ENCODE results near the gene CPM.
"Not testable (repeated sequence)": the region's sequence is repeated elsewhere in the genome, so short reads cannot be mapped to it uniquely, and the experiment has no call there.

The CPM gene

DNA sequence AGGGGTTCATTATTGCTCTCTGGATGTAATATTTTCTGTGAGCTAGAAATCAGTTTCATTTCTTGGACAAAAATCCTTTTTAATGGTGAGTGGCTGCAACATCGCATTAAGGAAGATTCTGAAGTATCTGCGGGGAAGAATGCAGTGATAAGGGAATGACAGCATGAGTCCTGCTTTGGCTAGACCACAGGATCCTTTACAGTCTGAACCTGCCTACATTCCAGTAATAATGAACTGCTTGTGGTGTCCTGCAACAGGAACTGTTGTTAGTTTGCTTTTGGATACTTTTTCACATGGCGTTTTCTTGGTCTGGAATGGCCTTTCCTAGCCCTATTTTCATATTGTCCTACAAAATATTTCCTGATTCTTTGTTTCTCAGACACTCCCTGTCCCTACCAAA lies 109.3 kb downstream of the CPM start:
- no peak for DNase-seq

DNA sequence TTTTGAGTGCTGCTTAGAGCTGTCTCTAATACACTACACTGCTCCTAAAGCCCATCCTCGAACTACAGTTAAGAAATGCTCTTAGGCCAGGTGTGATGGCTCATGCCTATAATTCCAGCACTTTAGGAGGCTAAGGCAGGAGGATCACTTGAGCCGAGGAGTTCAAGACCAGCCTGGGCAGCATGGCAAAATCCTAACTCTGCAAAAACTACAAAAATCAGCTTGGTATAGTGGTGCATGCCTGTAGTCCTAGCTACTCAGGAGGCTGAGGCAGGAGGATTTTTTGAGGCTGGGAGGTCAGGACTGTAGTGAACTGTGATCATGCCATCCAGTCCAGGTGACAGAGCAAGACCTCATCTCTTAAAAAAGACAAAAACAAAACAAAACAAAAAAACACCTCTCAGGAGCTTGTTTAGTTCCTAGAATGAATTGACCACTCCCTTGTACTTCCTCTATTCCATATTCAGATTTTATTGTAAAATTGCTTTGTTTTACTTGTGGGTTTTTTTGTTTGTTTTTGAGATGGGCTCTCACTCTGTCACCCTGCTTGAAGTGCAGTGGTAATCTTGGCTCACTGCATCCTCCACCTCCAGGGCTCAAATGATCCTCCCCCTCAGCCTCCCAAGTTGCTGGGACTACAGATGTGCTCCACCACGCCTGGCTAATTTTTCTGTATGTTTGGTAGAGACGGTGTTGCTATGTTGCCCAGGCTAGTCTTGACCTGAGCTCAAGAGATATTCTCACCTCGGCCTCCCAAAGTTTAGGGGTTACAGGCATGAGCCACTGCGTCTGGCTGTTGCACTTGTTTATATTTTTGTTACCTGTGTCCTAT lies 111.4 kb downstream of the CPM start:
- DNase-seq = no peak

DNA sequence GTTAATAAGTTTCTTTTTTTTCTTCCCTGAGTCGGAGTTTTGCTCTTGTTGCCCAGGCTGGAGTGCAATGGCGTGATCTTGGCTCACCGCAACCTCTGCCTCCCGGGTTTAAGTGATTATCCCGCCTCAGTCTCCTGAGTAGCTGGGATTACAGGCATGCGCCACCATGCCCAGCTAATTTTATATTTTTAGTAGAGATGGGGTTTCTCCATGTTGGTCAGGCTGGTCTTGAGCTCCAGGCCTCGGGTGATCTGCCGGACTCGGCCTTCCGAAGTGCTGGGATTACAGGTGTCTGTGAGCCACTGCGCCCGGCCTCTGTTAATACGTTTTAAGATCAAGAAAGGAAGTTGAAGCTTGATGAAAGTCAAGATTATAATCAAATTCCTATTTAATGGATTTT lies 113.5 kb downstream of the CPM start:
- DNase-seq = not testable (repeated sequence)

DNA sequence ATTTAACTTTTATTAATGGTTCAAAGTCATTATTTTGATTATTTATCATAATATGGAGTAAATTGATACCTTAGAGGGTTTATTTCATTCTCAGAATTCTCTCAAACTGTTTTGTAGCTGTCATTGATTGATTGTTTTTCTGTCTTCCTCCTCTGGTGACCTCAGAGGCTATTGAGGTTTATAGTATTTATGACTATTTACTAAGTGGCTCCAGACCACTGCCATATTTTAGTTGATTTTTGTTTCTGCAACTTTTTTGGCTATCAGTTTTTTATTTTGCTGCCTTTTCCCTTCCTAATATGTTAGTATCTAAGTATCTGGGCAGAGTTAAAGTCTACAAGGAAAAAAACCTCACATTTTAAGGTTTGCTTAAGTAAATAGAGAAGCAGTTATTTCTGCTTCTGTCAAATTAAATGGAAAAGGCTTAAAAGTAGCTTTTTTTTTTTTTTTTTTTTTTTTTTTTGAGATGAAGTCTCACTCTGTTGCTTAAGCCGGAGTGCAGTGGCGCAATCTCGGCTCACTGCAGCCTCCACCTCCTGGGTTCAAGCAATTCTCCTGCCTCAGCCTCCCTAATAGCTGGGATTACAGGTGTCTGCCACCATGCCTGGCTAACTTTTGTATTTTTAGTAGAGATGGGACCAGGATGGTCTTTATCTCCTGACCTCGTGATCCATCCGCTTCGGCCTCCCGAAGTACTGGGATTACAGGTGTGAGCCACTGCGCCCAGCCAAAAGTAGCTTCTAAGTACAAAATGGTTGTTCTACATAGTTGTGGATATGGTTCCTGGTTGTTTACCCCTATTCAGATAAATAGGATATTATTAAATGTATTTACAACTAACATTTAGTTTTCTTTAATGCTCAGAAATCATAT lies 116.8 kb downstream of the CPM start:
- DNase-seq = no peak

DNA sequence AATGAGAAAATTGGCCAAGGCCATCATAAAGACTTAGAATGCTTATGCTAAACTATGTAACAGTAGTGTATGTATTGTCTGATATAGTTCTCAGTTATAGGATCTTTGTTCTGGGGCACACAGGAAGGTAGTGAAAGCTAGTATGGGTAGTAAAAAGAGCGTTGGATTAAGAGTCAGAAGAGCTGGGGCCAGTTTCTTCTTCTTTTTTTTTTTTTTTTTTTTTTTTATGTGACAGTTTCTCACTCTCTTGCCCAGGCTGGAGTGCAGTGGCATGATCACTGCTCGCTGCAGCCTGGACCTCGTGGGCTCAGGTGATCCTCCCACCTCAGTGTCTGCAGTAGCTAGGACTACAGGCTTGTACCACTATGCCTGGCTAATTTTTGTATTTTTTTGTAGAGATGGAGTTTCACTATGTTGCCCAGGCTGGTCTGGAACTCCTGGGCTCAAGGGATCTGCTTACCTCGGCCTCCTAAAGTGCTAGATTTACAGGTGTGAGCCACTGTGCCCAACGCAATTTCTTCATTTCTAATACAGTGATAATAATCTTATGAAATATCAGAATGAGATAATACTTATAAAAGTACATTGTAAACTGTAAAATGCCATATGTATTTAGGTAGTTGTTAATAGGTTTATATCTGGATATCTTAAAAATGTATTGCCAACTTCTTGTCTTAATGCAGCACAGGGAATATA lies 117.6 kb downstream of the CPM start:
- DNase-seq = no peak

DNA sequence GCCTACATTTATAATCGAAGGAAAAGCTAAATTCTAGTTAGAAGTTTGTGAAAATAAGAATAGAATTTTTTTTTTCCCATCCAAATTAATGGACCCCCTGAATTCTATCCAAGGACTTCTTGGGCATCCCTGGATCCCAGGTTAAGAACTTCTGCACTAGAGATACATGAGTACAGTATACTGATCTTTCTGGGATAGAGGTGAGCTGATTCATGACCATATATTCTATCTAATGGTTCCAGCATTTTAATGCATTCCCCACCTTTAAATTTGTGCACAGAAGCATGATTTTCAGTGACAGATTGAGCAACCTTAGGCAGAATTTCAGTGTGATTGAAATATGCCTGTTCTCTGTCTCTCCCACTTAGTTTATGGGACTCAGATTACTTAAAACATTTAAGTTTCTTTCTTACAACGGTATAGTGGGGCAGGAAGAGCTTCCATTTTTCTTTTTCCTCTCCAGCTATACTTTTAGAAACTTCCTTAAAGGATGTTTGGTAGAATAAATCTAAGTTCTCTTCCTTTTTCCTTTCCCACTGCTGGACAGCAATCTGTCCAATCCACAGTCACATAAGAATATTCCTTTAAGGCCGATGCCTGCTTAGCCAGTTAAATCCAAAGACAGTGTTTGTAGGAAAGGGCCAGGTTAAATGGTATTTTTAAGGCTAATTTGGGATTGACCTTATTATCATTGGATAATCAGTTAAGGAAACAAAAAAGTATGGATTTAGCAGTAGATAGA lies 118.3 kb downstream of the CPM start:
- no peak for DNase-seq

DNA sequence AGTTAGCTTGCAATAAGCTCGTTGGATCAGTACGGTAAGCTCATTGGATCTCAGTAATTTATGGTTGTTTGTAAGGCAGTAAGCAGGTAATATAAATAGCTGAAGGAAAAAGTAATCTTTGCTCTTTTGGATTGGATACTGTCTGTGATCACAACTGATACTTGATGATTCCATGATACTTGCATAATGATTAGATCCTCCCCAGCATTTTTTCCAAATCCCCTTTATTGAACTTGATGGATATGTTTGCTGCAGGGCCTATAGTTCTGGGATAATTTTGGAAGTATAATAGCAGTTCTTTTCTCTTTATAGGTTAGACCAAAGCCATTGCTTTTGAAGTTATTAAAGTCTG lies 119.8 kb downstream of the CPM start:
- no peak for DNase-seq

DNA sequence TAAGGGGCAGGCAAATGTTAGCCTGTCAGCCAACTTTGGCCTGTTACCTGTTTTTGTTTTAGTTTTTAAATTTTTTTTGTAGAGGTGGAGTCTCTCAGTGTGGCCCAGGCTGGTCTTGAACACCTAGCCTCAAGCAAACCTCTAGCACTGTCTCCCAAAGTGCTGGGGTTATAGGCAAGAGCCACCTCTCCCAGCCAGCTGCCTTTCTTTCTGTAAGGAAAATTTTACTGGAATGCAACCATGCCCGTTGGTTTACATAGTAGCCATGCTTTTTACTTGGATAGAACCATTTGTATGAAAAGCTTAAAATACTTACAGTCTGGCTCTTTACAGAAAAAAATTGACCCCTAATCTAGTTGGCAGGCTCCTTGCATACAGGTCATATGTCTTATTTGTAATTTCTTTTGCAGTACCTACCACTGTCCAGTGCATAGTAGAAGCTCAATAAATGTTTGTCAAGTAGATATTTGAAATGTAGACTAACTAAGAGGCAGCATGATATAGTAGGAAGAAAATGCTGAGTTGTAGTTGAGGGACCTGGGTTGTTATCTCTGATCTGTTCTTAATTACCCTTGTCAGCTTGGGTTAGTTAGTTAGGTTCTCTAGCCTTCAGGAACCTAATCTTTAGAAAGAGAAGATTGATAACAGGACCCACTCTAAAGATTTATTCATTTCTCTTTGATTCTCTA lies 120.3 kb downstream of the CPM start:
- no peak for DNase-seq

DNA sequence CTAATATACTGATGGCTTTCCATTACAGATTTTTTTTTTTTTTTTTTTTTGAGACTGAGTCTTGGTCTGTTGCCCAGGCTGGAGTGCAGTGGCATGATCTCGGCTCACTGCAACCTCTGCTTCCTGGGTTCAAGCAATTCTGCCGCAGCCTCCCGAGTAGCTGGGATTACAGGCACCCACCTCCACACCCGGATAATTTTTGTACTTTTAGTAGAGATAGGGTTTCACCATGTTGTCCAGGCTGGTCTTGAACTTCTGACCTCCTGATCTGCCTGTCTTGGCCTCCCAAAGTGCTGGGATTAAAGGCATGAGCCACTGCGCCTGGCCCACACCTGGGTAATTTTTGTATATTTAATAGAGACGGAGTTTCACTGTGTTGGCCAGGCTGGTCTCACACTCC lies 121.4 kb downstream of the CPM start:
- DNase-seq = not testable (repeated sequence)

DNA sequence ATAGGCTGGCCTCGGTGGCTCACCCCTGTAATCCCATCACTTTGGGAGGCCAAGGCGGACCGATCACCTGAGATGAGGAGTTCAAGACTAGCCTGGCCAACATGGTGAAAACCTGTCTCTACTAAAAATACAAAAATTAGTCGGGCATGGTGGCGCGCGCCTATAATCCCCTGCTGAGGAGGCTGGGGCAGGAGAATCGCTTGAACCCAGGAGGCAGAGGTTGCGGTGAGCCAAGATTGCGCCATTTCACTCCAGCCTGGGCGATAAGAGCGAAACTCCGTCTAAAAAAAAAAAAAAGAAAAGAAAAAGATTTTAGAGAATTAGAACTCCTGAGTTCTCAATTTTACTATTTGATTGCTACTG lies 123.0 kb downstream of the CPM start:
- DNase-seq = not testable (repeated sequence)

DNA sequence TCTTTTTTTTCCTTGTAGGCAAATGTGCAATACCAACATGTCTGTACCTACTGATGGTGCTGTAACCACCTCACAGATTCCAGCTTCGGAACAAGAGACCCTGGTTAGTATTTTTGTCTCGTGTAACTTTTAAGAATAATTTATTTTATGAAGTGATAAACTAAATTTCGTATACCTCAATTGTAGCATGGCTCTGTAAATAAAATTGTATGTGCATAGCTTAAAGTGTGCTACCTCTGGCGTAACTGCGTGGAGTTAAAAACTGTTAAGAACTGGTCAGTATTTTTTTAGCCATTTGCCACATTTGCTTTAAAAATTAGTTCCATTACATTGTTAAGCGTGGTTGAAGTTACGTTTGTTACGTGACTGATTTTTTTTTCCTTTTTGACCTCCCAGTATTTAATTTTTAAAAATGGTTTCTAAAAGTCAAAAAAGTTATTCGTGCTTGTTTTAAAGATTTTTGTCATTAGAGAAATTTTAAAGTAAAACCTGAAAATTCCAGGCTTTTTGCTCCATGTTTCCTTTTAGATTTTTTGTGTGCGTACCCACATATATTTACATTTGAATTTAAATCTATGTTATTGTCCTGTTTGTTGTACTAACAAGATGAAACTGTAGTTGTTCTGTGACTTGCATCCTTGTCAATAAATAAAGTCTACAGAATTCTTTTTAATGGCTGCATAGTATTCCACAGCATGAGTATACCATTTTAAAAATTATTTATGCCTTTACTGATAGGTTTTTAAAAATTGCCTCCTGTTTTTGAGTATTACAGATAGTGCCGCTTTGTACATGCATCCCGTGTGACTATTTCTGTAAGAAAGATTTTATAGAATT lies 123.6 kb downstream of the CPM start:
- no peak for DNase-seq

DNA sequence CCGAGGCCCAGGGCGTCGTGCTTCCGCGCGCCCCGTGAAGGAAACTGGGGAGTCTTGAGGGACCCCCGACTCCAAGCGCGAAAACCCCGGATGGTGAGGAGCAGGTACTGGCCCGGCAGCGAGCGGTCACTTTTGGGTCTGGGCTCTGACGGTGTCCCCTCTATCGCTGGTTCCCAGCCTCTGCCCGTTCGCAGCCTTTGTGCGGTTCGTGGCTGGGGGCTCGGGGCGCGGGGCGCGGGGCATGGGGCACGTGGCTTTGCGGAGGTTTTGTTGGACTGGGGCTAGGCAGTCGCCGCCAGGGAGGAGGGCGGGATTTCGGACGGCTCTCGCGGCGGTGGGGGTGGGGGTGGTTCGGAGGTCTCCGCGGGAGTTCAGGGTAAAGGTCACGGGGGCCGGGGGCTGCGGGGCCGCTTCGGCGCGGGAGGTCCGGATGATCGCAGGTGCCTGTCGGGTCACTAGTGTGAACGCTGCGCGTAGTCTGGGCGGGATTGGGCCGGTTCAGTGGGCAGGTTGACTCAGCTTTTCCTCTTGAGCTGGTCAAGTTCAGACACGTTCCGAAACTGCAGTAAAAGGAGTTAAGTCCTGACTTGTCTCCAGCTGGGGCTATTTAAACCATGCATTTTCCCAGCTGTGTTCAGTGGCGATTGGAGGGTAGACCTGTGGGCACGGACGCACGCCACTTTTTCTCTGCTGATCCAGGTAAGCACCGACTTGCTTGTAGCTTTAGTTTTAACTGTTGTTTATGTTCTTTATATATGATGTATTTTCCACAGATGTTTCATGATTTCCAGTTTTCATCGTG lies 124.4 kb downstream of the CPM start:
- peak; percentile 98 for DNase-seq

DNA sequence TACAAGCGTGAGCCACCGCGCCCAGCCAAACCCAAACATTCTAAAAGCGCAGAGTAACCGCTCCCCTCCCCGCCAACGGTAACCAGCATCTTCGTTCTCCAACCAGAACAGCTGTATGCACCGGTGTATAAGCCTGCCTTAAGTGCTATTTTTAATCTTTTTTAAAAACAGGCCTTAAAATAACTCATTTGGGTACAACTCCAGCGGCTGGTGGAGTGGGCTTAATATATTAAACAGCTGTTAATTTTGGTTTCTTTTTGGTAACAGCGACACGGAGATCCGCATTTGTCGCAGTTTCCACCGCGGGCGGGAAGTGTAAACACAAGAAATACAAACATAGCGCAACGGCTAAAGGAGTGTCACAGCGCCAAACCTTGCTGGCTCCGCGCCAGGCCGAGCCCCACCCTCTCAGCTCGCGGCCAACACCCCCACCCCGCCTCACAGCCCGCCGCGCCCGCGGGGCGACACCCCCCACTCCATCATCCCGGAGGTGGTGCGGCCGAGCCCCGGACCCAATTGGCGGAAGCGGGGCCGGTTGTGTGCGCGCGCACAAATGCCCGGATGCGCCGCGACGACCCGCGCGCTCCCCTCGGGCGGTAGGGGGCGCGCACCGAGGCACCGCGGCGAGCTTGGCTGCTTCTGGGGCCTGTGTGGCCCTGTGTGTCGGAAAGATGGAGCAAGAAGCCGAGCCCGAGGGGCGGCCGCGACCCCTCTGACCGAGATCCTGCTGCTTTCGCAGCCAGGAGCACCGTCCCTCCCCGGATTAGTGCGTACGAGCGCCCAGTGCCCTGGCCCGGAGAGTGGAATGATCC lies 125.2 kb downstream of the CPM start, which contains the start of gene MDM2:
Gene MDM2, plus strand, starts transcription at position 602 of the 812 bp plus-strand sequence. CDS start 301 bp downstream, outside the sequence.
- DNase-seq = peak; percentile 98

DNA sequence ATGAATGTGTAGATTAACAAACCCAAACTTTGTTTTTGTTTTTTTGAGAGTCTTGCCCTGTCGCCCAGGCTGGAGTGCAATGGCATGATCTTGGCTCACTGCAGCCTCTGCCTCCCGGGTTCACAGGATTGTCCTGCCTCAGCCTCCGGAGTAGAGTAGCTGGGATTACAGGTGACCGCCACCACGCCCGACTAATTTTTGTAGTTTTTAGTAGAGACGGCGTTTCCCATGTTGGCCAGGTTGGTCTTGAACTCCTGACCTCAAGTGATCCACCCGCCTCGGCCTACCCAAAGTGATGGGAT lies 125.7 kb downstream of the CPM start:
- peak; percentile 57 for DNase-seq

DNA sequence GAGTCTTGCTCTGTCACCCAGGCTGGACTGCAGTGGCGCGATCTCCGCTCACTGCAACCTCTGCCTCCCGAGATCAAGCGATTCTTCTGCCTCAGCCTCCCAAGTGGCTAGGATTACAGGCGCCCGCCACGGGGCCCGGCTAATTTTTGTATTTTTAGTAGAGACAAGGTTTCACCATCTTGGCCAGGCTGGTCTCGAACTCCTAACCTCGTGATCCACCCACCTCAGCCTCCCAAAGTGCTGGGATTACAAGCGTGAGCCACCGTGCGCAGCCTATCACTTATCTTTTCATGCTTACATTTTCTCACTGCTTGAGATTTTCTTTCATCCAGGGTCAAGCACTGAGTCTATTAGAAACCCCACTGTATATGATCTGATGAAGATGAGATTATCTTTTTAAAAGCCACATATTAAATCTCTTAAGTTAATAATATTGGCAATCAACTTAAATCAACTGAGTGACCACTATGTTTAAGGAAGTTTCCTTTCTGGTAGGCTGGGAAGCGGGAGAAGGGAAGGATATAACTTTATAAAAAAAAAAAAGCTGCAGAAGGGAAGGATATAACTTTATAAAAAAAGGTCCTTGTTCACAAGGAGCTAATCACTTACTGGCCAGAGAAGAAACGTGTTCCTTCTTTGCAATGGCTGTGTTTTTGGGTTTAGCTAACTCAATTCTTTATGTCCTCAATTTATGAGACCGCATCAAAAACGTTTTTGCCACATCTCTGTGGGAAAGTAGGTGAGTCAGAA lies 126.3 kb downstream of the CPM start:
- DNase-seq = no peak

DNA sequence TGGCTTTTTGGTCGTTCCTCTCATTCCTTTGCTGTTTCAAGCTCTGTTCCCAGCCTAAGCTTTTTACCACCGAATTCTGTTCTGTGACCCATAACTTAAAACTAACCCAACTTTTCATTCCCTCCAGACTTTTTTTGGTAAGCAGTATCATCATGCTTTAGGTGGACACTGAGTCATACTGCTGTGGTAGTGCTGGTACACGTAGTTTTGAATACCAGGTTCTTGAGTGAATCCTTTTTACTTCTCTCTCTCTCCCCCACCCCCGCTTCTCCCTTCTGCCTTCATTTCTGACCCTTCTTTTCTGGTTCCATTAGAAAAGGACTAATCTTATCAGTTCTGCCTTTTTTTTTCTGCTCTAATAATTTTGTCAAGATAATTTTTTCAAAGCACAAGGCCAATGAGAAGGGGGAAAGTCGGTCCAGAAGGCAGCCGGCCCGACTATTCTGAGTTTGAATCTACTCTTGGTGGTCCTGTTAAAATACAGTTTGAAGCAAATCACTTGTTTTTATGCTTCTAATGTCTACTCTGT lies 127.3 kb downstream of the CPM start:
- no peak for DNase-seq

DNA sequence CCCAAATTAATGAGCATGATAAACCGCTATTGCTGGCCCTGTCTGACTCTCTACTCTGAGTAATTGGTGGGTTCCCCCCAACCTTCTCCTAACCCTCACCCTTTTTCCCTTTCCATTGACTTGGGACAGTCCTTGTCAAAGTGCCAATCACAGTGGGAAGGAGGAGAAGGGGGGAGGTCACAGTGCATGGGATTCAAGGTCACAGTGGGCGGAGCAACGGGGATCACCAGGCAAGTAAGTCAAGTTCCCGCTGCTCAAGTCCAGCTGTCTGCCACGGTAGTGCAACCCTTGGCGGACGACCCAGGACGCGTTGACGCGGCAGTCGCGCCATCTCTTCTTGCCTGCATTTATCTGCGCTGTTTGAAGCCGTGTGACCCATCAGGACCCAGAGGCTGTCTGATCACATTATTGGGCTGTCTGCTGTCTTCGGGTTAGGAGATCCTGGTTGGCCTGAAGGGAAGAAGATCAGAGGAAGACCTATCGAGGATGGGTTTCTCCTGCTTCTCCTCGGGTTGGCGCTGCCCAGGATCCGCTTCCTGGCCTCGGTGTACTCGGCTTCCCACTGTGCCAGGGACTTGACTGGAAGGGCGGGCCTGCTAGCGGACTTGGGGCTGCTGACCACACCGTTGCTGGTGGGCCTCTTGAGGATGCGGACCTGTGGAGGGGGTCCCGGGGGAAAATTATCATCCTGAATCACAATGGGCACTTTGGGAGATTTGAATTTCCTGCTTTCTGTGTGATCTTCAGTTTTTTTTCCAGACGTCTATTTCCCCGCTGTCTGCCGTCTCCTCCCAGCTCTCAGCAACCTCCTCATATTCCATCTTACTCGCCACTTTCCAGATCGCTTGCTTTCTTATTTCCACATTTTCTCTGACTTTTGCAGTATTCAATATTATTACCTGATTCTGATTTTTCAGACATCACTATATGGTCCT lies 128.0 kb downstream of the CPM start:
- no peak for DNase-seq
